Neural cell (in vitro differentiated cells): ENCODE measurements around the gene TMTC1. TPM values are rescaled to one million over a fixed set of nuclear protein-coding genes. Genes with fewer than 3 reads are reported as not detected.

ENCODE experiments used
- H2AFZ ChIP-seq: fragments of 200-600, 300-800 bp; sonication (generic), shearing (Covaris generic); 2 replicates; pipeline ENCODE4 v1.6.0; 2014; ENCODE audit warnings: low read depth, mild to moderate bottlenecking, antibody characterized with exemption, low read length, moderate library complexity
- H3F3A ChIP-seq: fragments of 200-600 bp; shearing (Covaris generic); 2 replicates; pipeline ENCODE4 v1.6.1; 2016; ENCODE audit warnings: mild to moderate bottlenecking, moderate library complexity, mixed read lengths, antibody characterized with exemption, low read length; ENCODE audit not compliant: insufficient read depth, poor library complexity, severe bottlenecking
- H3K27ac ChIP-seq: fragments of 200-600, 300-800 bp; sonication (generic), shearing (Covaris generic); 2 replicates; pipeline ENCODE4 v1.5.1; 2014; ENCODE audit warnings: mild to moderate bottlenecking, low read length, moderate library complexity
- H3K27me3 ChIP-seq: fragments of 300-800, 200-600 bp; sonication (generic), shearing (Covaris generic); 2 replicates; pipeline ENCODE4 v1.6.0; 2014; ENCODE audit warnings: mild to moderate bottlenecking, low read depth, low read length, moderate library complexity; ENCODE audit not compliant: insufficient read depth
- H3K36me3 ChIP-seq: fragments of 300-800, 200-600 bp; sonication (generic), shearing (Covaris generic); 2 replicates; pipeline ENCODE4 v1.5.1; 2014; ENCODE audit warnings: mild to moderate bottlenecking, antibody characterized with exemption, low read length, moderate library complexity; ENCODE audit not compliant: insufficient read depth
- H3K4me2 ChIP-seq: fragments of 300-800, 200-600 bp; sonication (generic), shearing (Covaris generic); 2 replicates; pipeline ENCODE4 v1.6.0; 2014; ENCODE audit warnings: mild to moderate bottlenecking, low read length
- H3K4me3 ChIP-seq: fragments of 300-800, 200-600 bp; sonication (generic), shearing (Covaris generic); 2 replicates; pipeline ENCODE4 v1.5.1; 2014; ENCODE audit warnings: mild to moderate bottlenecking, low read length, moderate library complexity
- H3K79me2 ChIP-seq: fragments of 200-600 bp; shearing (Covaris generic); replicated peaks from 2 replicates; pipeline ENCODE4 v1.6.0; 2014; ENCODE audit warnings: mild to moderate bottlenecking, low read length, moderate library complexity; ENCODE audit not compliant: insufficient read depth
- H3K9ac ChIP-seq: fragments of 300-800, 200-600 bp; sonication (generic), shearing (Covaris generic); 2 replicates; pipeline ENCODE4 v1.6.1; 2016; ENCODE audit warnings: mild to moderate bottlenecking, low read length, mixed read lengths
- H3K9me2 ChIP-seq: fragments of 200-600 bp; shearing (Covaris generic); 2 replicates; pipeline ENCODE4 v1.6.1; 2016; ENCODE audit warnings: mild to moderate bottlenecking, low read length, mixed read lengths; ENCODE audit not compliant: insufficient read depth
- H3K9me3 ChIP-seq: fragments of 200-600, 300-800 bp; sonication (generic), shearing (Covaris generic); 2 replicates; pipeline ENCODE4 v1.6.1; 2016; ENCODE audit warnings: mild to moderate bottlenecking, mixed run types, low read length, moderate library complexity, mixed read lengths
- H4K20me1 ChIP-seq: fragments of 200-600 bp; shearing (Covaris generic); 2 replicates; pipeline ENCODE4 v1.6.1; 2016; ENCODE audit warnings: mild to moderate bottlenecking, mixed run types; ENCODE audit not compliant: insufficient read depth
- EP300 ChIP-seq: fragments of 450-650 bp; conservative IDR thresholded peaks from 2 replicates; pipeline ENCODE4 v1.6.1; 2014; ENCODE audit warnings: antibody characterized with exemption, mild to moderate bottlenecking, moderate library complexity; ENCODE audit not compliant: poor library complexity, severe bottlenecking
- EZH2 ChIP-seq: fragments of 200-600, 300-800 bp; shearing (Covaris generic), sonication (generic); IDR thresholded peaks from 2 replicates; pipeline ENCODE4 v1.6.1; 2014; ENCODE audit warnings: antibody characterized with exemption, low read length, borderline replicate concordance, mild to moderate bottlenecking; ENCODE audit not compliant: insufficient read depth, poor library complexity, severe bottlenecking
- MXI1 ChIP-seq: fragments of 450-650 bp; conservative IDR thresholded peaks from 2 replicates; pipeline ENCODE4 v1.6.1; 2014; ENCODE audit warnings: antibody characterized with exemption, mild to moderate bottlenecking; ENCODE audit not compliant: poor library complexity, severe bottlenecking
- POLR2AphosphoS5 ChIP-seq: IDR thresholded peaks from 2 replicates; pipeline ENCODE4 v1.6.1; 2012
- RAD21 ChIP-seq: fragments of 450-650 bp; conservative IDR thresholded peaks from 2 replicates; pipeline ENCODE4 v1.6.1; 2014; ENCODE audit warnings: antibody characterized with exemption, mild to moderate bottlenecking, moderate library complexity
- SMC3 ChIP-seq: fragments of 450-650 bp; conservative IDR thresholded peaks from 2 replicates; pipeline ENCODE4 v1.6.1; 2014; ENCODE audit warnings: antibody characterized with exemption, mild to moderate bottlenecking, moderate library complexity; ENCODE audit not compliant: poor library complexity
- TAF1 ChIP-seq: IDR thresholded peaks from 2 replicates; pipeline ENCODE4 v1.6.1; 2012; ENCODE audit warnings: low read depth
- polyA plus RNA-seq: library from polyadenylated mRNA; depleted of rRNA; stranded (reverse); fragments of >200 nt; gene quantifications from 2 replicates; pipeline ENCODE4 v1.2.3, GENCODE V29; 2014
- TF ChIP-seq, protein P1 (sequence below): fragments of 450-650 bp; IDR thresholded peaks from 2 replicates; pipeline ENCODE4 v1.5.1; 2014; ENCODE audit warnings: antibody characterized with exemption, mild to moderate bottlenecking, moderate library complexity; ENCODE audit not compliant: poor library complexity, severe bottlenecking
- TF ChIP-seq, protein P2 (sequence below): IDR thresholded peaks from 2 replicates; pipeline ENCODE4 v1.6.1; 2012; ENCODE audit warnings: borderline replicate concordance

Gene TMTC1
- polyA plus RNA-seq, 1 donor from 2014 or later = 10.0 TPM

DNA sequence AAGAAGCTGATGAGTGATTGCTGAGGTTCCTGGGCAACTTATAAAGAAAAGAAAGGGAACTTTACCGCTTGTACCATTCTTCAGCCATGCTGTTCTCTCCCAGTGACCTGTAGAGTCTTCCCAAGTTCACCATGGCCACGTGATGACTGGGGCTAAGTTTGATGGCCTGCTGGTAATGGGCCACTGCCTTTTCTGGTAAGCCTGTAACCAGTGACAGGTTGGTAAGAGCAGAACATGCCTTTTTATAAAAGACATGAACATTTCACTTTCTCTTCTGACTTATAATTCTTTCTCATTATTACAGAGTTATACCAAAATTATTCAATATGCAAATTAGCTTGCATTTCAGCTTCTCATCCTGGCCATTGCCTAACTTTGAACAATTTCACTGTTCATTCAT, 265.3 kb downstream of the TMTC1 start:
- Histone ChIP-seq H3K79me2 (no peaks in the 10 kb centered on the region), H2AFZ (no peak overlapping the region), H3K9ac (no peak overlapping the region), H3F3A (no peaks in the 10 kb centered on the region), H3K4me3 (no peak overlapping the region), H3K36me3 (no peaks in the 10 kb centered on the region), H3K9me2 (no peaks in the 10 kb centered on the region), H4K20me1 (no peaks in the 10 kb centered on the region), H3K9me3 (no peaks in the 10 kb centered on the region), H3K27ac (no peak overlapping the region), H3K4me2 (no peak overlapping the region), H3K27me3 (no peaks in the 10 kb centered on the region)
- TF ChIP-seq MXI1 = no peak
- TF ChIP-seq, protein P1, sequence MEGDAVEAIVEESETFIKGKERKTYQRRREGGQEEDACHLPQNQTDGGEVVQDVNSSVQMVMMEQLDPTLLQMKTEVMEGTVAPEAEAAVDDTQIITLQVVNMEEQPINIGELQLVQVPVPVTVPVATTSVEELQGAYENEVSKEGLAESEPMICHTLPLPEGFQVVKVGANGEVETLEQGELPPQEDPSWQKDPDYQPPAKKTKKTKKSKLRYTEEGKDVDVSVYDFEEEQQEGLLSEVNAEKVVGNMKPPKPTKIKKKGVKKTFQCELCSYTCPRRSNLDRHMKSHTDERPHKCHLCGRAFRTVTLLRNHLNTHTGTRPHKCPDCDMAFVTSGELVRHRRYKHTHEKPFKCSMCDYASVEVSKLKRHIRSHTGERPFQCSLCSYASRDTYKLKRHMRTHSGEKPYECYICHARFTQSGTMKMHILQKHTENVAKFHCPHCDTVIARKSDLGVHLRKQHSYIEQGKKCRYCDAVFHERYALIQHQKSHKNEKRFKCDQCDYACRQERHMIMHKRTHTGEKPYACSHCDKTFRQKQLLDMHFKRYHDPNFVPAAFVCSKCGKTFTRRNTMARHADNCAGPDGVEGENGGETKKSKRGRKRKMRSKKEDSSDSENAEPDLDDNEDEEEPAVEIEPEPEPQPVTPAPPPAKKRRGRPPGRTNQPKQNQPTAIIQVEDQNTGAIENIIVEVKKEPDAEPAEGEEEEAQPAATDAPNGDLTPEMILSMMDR = no peak
- TF ChIP-seq POLR2AphosphoS5 = no peak
- no peak for TF ChIP-seq RAD21
- no peak for TF ChIP-seq TAF1
- TF ChIP-seq SMC3 = no peak
- TF ChIP-seq, protein P2, sequence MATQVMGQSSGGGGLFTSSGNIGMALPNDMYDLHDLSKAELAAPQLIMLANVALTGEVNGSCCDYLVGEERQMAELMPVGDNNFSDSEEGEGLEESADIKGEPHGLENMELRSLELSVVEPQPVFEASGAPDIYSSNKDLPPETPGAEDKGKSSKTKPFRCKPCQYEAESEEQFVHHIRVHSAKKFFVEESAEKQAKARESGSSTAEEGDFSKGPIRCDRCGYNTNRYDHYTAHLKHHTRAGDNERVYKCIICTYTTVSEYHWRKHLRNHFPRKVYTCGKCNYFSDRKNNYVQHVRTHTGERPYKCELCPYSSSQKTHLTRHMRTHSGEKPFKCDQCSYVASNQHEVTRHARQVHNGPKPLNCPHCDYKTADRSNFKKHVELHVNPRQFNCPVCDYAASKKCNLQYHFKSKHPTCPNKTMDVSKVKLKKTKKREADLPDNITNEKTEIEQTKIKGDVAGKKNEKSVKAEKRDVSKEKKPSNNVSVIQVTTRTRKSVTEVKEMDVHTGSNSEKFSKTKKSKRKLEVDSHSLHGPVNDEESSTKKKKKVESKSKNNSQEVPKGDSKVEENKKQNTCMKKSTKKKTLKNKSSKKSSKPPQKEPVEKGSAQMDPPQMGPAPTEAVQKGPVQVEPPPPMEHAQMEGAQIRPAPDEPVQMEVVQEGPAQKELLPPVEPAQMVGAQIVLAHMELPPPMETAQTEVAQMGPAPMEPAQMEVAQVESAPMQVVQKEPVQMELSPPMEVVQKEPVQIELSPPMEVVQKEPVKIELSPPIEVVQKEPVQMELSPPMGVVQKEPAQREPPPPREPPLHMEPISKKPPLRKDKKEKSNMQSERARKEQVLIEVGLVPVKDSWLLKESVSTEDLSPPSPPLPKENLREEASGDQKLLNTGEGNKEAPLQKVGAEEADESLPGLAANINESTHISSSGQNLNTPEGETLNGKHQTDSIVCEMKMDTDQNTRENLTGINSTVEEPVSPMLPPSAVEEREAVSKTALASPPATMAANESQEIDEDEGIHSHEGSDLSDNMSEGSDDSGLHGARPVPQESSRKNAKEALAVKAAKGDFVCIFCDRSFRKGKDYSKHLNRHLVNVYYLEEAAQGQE = no peak
- no peak for TF ChIP-seq EP300
- no peak for TF ChIP-seq EZH2

DNA sequence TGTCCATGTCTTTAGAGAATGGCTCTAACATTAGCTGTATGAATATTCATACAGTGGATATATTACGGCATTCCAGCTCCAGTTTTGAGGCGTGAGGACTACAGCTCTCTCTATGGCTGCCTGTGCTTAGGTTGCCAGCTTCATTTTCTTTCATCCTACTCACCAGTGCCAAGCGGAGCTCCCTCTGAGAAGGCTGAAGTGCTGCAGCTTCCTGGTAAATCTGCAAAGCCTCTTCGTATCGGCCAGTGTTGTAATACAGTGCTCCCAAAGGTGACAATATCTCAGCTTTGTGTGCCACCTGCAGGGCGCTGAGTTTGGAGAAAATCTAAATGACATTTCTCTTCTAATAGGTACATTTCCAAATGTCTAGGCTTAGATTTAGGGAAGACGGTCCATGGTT, 266.5 kb downstream of the TMTC1 start:
- no peak overlapping the region for H3K27ac ChIP-seq
- no peaks in the 10 kb centered on the region for H3F3A ChIP-seq
- H3K36me3 ChIP-seq = no peaks in the 10 kb centered on the region
- no peaks in the 10 kb centered on the region for H3K79me2 ChIP-seq
- no peak overlapping the region for H3K9ac ChIP-seq
- H3K9me3 ChIP-seq = no peaks in the 10 kb centered on the region
- no peak overlapping the region for H3K4me3 ChIP-seq
- no peaks in the 10 kb centered on the region for H3K27me3 ChIP-seq
- TF ChIP-seq, protein P2 = no peak
- TF ChIP-seq SMC3 (peak; percentile 20), MXI1 (no peak), EZH2 (no peak), RAD21 (peak; percentile 34), EP300 (no peak)
- TF ChIP-seq, protein P1 = no peak
- H4K20me1 ChIP-seq = no peaks in the 10 kb centered on the region
- H3K9me2 ChIP-seq = no peaks in the 10 kb centered on the region
- H3K4me2 ChIP-seq = no peak overlapping the region
- H2AFZ ChIP-seq = no peak overlapping the region
